ENCODE data around the gene SMAD2. TPM values are rescaled to one million over a fixed set of nuclear protein-coding genes. Genes with fewer than 3 reads are reported as not detected.
A peak's percentile ranks its signal among the peaks of the same experiment; 100 is the strongest.

Gene SMAD2
- total and polyA plus RNA-seq, 9 of the 15 experiments (the other 6 are each of a cell fraction or from before 2014, with no cell fraction given) = 9.2 to 49.6 (median 33.7) TPM

- Histone ChIP-seq H2AFZ (ENCODE audit: low read depth, low read length) (peak overlapping the region; percentile 42), H3K4me3 (no peak overlapping the region), H3K4me1 (replicated peaks in 1 of 2; ENCODE audit: control insufficient read depth in 2 of 2, insufficient read depth in 2 of 2, low read length in 2 of 2) (no peaks in the 10 kb centered on the region; a peak in 3 of 5 replicates), H3K9me1 (ENCODE audit: control insufficient read depth, insufficient read depth, low read length) (no peaks in the 10 kb centered on the region), H4K20me1 (replicated peaks; ENCODE audit: control insufficient read depth, insufficient read depth, low read length) (no peaks in the 10 kb centered on the region), H3K27me3 (ENCODE audit: control insufficient read depth in 2 of 2, insufficient read depth in 2 of 2, low read length in 2 of 2) (no peaks in the 10 kb centered on the region; a peak in 1 of 5 replicates), H3K9me3 (replicated peaks; ENCODE audit: control insufficient read depth, insufficient read depth, low read depth, low read length) (no peaks in the 10 kb centered on the region), H3K79me2 (ENCODE audit: control insufficient read depth, insufficient read depth, low read length) (no peaks in the 10 kb centered on the region), H3K27ac (ENCODE audit: extremely low read depth, low read depth, low read length) (no peak overlapping the region), H3K9ac (ENCODE audit: insufficient read depth in 1 of 2, low read depth in 2 of 2, low read length in 2 of 2) (no peak overlapping the region), H3K36me3 (ENCODE audit: control insufficient read depth, insufficient read depth, low read length) (no peaks in the 10 kb centered on the region), H3K4me2 (ENCODE audit: insufficient read depth, low read length) (no peak overlapping the region)
- DNase-seq (ENCODE audit: extremely low read depth in 1 of 4, low spot score in 3 of 4) (no peak), FAIRE-seq (no peak), ATAC-seq (no peak)
- no peak for TF ChIP-seq ELF4 (CRISPR knock-in tag; IDR thresholded peaks at IDR 0.05)
- no peak for TF ChIP-seq FOXK1 (CRISPR knock-in tag; IDR thresholded peaks at IDR 0.05; ENCODE audit: borderline replicate concordance)
- TF ChIP-seq YY1 (IDR thresholded peaks at IDR 0.05; ENCODE audit: borderline replicate concordance in 1 of 3, control insufficient read depth in 1 of 3, extremely low read depth in 1 of 3, insufficient read depth in 3 of 3, insufficient read length in 1 of 3, insufficient replicate concordance in 2 of 3, low read depth in 1 of 3, low read length in 2 of 3) = peak in 1 of 3 experiments; percentile 41
- no peak for TF ChIP-seq UBTF (IDR thresholded peaks at IDR 0.05; ENCODE audit: borderline replicate concordance in 1 of 2, low read depth in 2 of 2, low read length in 2 of 2)
- TF ChIP-seq RAD21 (CRISPR knock-in tag; conservative IDR thresholded peaks at IDR 0.05 in 1 of 2, IDR thresholded peaks at IDR 0.05 in 1 of 2) = no peak
- TF ChIP-seq RAD51 (IDR thresholded peaks at IDR 0.05; ENCODE audit: borderline replicate concordance, low read depth) = no peak
- no peak for TF ChIP-seq ZNF146 (CRISPR knock-in tag; IDR thresholded peaks at IDR 0.05; ENCODE audit: unreplicated experiment)
- in situ Hi-C loops (cut with MboI) (no loop called here), intact Hi-C loops (cut with micrococcal nuclease) (no loop called here)
- whole genome bisulfite sequencing (ENCODE audit: insufficient coverage, low coverage, missing lambda C conversion rate) = 54% methylated on average over 2 of the region's 4 CpGs
- ChIA-PET CTCF (ENCODE audit: low intra/inter-chr PET ratio) (no interaction called here), POLR2A (no interaction called here)
- no TSS peak for BruUV-seq (replicated peaks)
Measured at GRCh38 chr18:47946889-47947288, 16.4 kb upstream of the SMAD2 start.
